GM20431 (cell line): ENCODE measurements around the gene ATP6V0B.

Source experiments
- in situ Hi-C: fragments of 300-500 bp; cut with MseI, MboI; formaldehyde crosslinking; loops from one replicate; pipeline ENCODE4 v1.15.0; 2020; ENCODE audit warnings: low sequenced_read_pairs; ENCODE audit not compliant: unreplicated experiment

Gene ATP6V0B

DNA sequence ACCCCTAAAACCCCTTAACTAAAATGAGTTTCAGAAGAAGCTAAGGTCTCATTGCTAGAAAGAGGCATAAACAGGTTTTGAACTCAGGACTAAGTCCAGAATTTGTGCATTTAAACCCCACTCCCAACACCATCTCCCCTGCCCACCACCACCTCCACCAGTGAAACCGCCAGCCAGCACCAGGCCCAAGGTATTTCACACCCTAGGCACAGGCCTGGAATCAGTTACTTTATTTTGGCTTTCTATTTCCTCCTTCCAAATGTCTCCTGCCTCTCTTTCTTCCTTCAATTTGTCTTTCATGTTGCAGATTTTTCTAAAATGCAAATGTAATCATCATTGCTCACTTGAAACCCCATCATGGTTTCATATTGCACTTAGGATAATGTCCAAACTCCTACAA is 29.9 kb upstream of the ATP6V0B start:
- in situ Hi-C loops: no loop called here

DNA sequence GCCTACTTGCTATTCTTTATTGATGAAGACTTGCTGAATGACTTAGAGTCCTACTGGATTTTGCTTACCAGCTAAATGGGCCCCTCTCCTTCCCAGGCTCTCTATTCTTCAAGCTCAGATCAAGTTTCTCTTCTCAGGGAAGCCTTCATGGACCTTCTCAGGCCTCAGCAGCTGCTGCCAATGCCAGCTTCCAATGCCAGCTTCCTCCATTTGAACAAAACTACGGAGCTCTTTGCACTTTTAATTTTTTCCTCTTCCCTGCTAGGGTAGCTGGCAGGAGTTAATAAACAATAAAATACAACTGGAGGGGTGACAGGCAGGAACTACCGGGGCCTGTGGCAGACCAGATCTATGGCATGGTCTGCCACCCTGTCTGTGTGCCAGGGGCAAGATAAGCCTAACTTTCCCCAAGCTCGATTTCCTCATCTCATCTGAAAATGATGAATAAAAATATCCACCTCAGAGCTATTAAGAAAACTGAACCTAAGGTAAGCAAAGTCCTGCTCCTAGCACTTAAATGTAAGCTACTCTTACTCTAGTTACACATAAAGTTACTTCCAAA is 29.0 kb upstream of the ATP6V0B start:
- in situ Hi-C loops: no loop called here

DNA sequence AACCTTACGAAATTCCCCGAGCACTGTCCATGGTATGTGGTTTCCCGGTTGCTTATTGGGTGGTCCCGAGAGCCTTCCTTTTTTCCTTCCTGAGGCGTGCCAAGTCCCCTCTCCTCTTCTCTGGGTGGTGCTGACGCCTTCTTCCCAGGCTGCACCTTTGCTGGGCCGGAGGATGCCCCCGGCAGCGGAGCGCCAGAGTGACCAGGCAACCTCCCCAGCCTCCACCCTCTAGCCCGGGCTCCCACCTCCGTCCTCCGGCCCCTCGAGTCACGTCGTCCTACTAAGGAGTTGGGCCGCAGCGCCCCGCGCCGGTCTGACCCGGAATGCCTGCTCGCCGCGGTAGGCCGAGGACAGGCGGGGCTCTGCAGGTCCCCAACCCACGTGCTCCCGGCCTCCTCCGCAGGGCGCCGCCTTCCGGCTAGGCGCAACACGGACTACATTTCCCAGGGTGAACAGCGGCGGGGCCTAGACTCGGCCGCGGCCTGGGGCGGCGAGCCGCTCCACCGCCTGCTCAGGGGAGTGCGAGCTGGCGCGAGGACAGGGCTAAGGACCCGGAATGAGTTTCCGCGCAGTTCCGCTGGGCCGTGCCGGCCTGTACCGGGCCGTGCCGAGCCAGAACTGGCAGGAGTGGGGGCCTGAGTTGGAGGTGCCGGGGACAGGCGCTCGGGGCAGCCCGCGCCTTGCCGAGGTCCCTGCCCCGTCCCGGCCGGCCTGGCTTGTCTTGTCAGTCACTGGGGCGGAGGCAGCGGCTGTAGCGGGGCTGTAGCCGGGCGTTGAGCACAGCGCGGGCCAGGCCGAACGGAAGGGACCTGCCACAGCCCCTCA is 28.3 kb upstream of the ATP6V0B start, which contains the start of gene IPO13:
IPO13 (plus strand) TSS at position 715 of the 825 bp plus-strand sequence. CDS start 651 bp downstream, outside the sequence.
- in situ Hi-C loops: no loop called here

DNA sequence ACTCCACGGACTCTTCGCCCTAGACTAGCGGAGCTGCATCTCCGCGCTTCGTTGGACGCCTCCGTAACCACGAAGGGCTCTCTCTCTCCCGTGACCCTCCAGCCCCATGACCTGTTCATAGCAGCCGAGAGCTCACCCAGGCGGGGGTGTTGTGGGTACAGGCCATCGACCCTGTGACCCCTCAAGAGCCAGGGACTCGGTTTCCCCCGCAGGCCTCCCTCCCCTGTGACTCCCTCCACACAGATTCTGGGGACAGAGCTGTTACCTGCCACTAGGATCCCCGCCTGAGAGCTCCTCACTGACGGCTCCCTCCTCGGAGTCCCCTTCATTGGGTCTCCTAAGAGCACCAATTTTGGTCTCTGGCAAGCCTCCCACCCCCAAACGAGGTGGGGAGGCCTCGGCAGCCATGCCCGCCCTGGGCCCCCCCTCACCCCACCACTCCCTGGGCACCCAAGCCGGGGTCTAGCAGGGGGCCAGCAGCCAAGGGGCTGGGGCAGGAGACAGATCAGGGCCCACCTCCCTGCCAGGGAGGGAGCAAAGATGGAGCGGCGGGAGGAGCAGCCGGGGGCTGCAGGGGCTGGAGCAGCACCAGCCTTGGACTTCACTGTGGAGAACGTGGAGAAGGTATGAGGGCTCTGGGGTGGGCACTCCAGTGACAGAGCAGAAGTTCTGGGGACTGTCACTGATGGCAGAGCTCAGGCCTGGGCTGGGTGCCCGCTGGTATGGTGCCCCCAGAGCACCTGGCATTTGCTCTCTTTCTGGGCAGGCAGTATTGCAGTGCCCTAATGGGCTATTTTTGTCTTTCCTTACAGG is 27.5 kb upstream of the ATP6V0B start:
- in situ Hi-C loops: no loop called here

DNA sequence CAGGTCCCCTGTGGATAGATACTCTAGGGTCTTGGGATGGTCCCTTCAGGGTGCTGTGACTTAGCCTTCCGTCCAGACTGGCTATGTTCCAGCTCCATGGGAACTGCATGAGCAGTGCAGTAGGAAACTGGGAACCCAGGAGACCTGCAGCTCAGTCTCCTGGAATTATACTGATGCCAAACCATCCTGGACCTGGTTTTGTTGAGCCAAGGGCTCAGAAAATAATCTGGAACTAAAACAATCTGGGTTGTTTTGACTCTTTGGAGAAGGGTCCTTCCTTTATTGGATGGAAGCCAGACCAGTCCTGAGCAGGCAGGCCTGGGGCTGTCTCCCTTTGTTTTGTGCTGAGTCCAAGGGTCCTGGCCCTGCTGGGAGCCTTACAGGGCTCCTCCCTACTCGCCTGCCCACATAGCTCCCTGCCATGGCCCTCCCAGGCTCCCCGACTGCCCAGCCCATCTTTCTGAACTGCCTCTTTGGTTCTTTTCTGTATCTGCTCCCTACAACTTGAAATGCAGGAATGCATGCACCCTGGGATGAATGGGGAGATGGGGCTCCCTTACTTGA is 26.8 kb upstream of the ATP6V0B start:
- in situ Hi-C loops: no loop called here

DNA sequence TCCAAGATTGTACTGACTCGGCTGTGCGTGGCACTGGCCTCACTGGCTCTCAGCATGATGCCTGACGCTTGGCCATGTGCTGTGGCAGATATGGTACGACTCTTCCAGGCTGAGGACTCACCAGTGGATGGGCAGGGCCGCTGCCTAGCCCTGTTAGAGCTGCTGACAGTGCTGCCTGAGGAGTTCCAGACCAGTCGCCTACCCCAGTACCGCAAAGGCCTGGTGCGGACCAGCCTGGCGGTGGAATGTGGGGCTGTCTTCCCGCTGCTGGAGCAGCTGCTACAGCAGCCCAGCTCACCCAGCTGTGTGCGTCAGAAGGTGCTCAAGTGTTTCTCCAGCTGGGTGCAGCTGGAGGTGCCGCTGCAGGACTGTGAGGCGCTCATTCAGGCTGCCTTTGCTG is 25.1 kb upstream of the ATP6V0B start:
- in situ Hi-C loops: no loop called here

DNA sequence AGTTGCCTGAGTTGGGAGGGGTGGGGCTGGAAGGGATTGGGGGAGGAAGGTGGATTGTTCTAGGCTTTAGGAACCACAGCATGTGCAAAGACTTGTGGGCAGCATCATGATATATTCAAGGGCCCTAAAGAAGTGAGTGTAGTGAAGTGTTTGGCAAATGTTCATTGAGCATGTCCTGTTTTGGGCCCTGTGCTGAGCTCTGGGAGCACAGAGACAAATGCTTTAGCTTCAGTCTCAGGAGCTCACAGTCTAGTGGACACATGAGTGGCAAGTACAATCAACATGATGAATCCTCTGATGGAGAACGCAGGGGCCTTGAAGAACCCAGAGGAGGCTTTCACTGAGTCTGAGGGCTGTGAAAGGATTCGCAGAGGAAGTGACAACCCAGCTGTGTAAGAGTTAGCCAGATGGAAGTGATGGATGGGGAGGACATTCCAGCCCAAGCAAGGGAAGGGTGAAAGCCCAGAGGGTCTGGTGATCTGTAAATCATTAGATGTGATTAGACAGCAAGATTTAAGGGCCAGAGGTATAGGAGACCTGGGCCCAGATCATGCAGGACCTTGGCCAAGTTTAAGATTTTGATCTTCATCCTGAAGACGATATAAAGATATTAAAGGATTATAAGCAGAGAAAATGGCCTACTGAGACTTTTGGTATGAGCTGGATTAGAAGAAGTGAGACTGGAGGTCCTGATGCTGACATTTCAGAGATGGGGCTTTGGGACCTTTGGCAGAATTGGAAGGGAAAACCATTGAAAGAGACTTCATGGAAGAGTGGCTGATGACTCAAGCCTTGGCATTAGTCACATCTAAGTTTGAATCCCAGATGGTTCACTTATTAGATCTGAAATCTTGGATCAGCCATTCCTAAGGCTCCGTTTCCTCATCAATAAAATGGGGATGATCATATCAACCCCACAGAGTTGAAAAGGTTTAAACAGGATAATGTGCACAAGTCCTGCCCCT is 23.5 kb upstream of the ATP6V0B start:
- in situ Hi-C loops: no loop called here

DNA sequence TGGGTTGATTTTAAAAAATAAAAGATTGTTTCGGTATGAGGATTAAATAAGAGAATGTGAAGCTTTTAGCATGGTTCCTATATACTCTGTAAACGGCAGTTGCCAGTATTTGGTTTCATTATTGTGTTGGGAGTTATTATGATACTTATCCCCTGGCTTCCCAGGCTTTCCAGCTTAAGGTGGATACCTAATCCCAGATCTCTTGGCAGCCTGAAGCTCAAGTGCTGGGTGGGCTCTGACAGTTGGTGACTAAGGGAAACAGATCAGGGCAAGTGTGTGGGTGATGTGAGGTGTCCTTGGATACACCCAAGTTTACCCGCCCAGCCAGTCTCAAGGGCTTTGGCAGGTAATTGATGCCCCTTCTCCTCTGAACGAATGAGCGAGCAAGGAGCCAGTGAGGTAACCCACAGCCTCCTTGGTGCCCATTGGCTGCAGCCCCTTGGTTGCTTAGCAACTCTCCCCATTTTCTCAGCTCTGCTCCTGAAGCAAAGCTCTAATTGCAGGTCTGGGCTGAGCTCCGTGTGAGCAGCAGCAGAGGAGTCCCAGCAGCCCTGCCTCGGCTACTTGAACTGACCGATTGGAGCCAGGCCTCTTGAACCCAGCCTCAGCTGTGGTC is 21.9 kb upstream of the ATP6V0B start:
- in situ Hi-C loops: no loop called here

DNA sequence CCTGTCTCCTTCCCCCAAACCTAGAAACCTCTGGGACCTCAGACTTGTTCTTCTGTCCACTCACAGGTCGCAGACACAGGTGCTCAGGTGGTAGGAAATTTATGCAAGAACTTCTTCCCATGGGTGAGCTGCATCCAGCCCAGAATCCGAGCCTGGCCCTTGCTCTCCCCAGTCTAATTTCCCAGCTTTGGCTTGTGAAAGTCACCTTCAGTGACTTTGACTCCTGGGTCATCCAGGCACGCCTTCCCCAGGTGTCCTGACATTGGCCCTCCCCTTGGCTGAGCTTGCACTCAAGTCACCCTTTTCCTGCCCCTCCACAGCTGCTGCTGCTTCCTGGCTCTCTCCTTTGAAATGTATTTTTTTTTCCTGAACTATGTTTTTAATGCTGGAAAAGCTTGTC is 21.4 kb upstream of the ATP6V0B start:
- in situ Hi-C loops: no loop called here

DNA sequence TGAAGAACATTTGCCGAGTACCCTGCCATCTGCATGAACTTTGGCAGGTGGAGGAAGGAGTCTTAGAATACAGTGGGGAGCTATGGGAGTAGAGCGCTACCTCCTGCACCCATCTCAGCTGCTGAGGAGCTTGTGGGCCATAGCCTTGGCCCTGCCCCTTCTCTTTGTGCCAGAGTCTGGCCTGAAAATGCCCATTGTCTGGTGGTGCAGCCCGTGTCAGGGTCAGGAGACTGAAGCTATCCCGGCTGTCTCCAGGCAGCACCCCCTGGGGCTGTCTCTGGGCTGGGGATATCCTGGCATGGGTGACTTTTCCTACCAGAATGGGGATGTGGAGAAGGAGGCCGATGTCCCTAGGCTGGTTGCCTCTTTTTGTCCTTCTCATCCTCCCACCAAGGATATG is 20.7 kb upstream of the ATP6V0B start:
- in situ Hi-C loops: no loop called here

DNA sequence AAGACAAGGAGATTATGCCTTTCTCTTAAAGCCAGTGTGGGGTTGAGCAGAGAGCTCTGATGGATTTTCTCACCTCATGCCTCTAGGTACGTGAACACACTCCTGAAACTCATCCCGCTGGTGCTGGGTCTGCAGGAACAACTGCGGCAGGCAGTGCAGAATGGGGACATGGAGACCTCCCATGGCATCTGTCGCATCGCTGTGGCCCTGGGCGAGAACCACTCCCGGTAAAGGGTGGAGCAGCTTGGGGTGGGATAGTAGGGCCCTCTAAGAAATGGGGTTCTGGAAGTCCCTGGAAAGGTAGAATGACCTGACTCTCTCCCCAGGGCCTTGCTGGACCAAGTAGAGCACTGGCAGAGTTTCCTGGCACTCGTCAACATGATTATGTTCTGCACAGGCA is 18.5 kb upstream of the ATP6V0B start:
- in situ Hi-C loops: no loop called here

DNA sequence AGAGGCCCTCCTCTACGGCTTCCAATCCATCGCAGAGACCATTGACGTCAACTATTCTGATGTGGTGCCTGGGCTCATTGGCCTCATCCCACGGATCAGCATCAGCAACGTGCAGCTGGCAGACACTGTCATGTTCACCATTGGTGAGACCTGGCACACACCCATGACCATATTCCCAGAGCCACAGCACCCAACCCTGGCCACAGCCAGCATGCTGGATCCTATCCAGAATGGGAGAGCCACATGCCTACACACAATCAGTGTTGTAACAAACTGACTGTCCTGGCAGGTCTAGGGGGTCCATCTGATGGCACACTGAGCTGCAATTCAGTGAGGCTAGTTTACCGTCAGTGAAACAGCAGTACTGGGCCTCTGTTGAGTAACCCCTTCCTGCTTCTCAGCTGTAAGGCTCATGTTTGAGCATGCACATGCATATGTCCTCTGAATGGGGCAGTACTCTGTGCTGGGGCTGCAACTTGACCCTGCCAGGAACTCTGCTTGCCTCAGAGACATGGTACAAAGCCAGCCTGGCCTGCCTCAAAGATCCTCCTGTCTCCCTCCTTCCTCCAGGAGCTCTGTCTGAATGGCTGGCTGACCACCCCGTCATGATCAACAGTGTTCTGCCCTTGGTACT is 17.2 kb upstream of the ATP6V0B start:
- in situ Hi-C loops: no loop called here

DNA sequence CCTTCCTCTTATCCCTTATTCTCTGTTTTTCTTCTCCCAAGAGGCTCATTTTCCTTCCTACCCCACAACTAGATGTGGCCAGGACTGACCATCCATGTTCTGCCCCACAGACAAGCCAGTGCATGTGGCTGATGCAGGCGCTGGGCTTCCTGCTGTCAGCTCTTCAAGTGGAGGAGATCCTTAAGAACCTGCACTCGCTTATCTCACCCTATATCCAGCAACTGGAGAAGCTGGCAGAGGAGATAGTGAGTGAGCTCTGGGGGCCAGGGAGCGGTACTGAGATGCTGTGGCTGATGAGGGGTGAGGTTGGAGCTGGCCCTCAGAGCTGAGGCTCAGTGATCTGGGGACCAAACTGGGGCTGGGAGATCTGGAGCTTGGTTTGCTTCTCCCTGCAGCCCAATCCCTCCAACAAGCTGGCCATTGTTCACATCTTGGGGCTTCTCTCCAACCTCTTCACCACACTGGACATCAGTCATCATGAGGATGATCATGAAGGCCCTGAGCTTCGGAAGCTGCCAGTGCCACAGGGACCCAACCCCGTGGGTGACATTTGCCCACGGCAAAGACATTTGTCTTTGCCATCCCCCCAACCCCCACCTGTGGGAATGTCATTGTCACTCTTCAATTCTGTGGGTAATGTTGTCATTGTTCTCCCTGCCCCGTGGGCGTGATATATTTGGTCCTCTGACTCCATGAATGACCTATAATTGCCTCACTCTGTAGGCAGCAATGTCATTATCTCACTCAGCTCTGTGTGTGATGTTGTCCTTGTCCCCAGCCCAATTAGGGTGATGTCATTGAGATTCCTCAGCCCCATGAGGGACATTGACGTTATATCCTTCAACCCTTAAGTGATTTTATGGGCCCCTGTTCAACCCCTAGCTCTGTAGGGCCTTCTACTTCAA is 16.2 kb upstream of the ATP6V0B start:
- in situ Hi-C loops: no loop called here

DNA sequence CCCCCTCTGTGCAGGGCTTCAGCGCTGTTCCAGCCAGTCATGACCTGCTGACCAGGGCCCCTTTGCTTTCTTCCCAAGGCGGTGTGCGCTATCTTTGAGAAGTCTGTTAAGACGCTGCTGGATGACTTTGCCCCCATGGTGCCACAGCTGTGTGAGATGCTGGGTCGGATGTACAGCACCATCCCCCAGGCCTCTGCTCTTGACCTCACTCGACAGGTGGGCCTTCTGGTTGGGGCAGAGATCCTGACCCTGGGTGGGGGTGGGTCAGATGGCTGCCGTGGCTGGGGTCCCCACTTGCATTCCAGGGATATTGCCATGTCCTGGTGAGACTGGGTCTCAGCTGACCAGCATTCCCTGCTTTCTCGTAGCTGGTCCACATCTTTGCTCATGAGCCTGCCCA is 14.0 kb upstream of the ATP6V0B start:
- in situ Hi-C loops: no loop called here

DNA sequence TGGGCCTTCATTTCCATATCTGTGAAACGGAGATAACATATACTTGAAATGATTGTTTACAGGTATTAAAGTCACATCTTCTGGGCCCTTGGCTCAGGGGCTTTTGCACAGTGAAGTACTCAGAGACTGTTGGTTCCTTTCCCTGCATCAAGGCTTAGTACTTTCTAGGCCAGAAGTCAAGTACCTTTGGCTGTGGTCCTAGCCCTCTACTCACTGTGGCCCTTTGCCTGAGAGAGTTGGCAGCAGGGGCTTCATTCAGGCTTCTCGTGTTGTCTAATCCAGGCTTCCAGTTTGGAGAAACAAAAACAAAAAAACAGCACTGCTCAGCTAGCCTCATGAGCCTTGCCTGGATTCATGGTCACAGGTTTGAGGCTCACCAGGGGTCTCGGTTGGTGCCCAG is 13.1 kb upstream of the ATP6V0B start:
- in situ Hi-C loops: no loop called here

DNA sequence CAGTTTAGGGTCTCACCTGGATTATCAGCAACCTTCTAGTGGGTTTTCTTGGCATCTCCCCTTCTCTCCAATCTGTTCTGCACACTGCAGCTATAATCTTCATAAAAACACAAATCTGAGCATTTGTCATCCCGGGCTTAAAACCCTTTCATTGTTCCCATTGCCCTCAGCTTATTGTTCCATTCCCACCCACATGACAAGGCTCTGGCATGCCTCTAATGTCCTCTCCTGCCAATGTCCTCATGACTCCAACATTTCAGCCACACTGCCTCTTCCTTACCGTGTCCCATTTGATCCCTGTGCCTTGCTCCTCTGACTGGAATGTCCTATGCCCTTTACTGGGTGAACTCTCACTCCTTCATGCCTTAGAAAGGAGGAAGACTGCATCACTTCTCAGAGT is 12.4 kb upstream of the ATP6V0B start:
- in situ Hi-C loops: no loop called here

DNA sequence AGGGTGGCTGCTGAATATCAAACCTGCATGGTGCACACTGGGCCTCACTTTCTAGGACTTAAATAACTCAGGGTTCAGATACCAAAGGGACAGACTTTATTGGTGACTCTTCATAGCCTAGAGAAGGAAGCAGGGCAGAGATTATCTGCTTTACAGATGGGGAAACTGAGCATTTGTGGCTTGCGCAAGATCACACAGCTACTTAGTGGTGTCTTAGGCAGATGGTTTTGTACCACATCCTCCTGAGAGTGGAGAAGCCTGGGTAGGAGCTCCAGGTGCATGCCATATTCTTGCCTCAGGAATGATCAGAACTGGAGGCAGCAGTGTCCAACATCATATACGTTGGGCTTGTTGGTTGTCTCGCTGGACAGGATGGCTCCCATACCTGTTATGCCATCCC is 11.8 kb upstream of the ATP6V0B start:
- in situ Hi-C loops: no loop called here

DNA sequence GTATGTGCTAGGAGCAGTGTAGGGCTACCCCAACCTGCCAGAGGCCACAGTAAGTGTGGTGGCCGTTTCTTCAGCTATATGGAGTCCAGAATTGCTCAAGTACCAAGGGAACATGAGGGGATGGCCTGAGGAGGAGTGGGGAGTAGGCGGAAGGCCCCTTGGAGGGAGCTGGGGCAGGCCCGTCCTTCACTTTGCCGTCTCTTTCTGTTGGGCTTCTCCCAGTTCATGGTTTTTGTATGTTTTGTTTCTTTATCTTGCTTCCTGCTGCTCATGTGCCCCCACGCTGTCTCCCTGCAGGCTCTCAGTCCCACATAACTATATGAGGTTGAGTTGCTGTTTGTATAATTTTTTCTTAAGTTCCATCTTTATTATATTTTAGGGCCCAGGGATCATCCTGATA is 10.9 kb upstream of the ATP6V0B start:
- in situ Hi-C loops: no loop called here
